HG03520 (cell line): ENCODE measurements around the gene LRCH2.
"Not testable (repeated sequence)": the region's sequence is repeated elsewhere in the genome, so short reads cannot be mapped to it uniquely, and the experiment has no call there.

ENCODE experiments used
- ATAC-seq: cut with Tn5 transposase; IDR thresholded peaks from one replicate; pipeline ENCODE4 v1.9.1; 2021; ENCODE audit warnings: mild to moderate bottlenecking, moderate library complexity; ENCODE audit not compliant: unreplicated experiment

The LRCH2 gene

GRCh38 chrX:115233497-115234455 is at the start of gene LRCH2:
LRCH2 (minus strand) TSS chrX:115234096; CDS start chrX:115234041, 55 bp downstream.
- no peak for ATAC-seq

- ATAC-seq: no peak
Observed at GRCh38 chrX:115269051-115269683, 35.3 kb upstream of the LRCH2 start.

- ATAC-seq: no peak
Observed at GRCh38 chrX:115268421-115268820, 34.5 kb upstream of the LRCH2 start.

- ATAC-seq: no peak
Observed at GRCh38 chrX:115266300-115266699, 32.4 kb upstream of the LRCH2 start.

- no peak for ATAC-seq
Observed at GRCh38 chrX:115264009-115264408, 30.1 kb upstream of the LRCH2 start.

GRCh38 chrX:115261148-115261547 is 27.3 kb upstream of the LRCH2 start:
- no peak for ATAC-seq

GRCh38 chrX:115260330-115260729 is 26.4 kb upstream of the LRCH2 start:
- no peak for ATAC-seq

- no peak for ATAC-seq
Observed at GRCh38 chrX:115259238-115259875, 25.5 kb upstream of the LRCH2 start.

GRCh38 chrX:115257711-115258110 is 23.8 kb upstream of the LRCH2 start:
- ATAC-seq: no peak

- no peak for ATAC-seq
Observed at GRCh38 chrX:115255003-115255402, 21.1 kb upstream of the LRCH2 start.

- peak; percentile 75 for ATAC-seq
Observed at GRCh38 chrX:115251458-115252233, 17.8 kb upstream of the LRCH2 start.

- no peak for ATAC-seq
Observed at GRCh38 chrX:115237056-115237455, 3.2 kb upstream of the LRCH2 start.

- ATAC-seq: no peak
Observed at GRCh38 chrX:115236560-115236959, 2.7 kb upstream of the LRCH2 start.

- no peak for ATAC-seq
Observed at GRCh38 chrX:115234461-115234860, 565 bp upstream of the LRCH2 start.

GRCh38 chrX:115232933-115233496 is 881 bp downstream of the LRCH2 start:
- ATAC-seq: no peak

- ATAC-seq: no peak
Observed at GRCh38 chrX:115229337-115230003, 4.4 kb downstream of the LRCH2 start.

GRCh38 chrX:115226929-115227328 is 7.0 kb downstream of the LRCH2 start:
- no peak for ATAC-seq

GRCh38 chrX:115217346-115217745 is 16.6 kb downstream of the LRCH2 start:
- not testable (repeated sequence) for ATAC-seq

- no peak for ATAC-seq
Observed at GRCh38 chrX:115214605-115215004, 19.3 kb downstream of the LRCH2 start.

GRCh38 chrX:115214151-115214550 is 19.7 kb downstream of the LRCH2 start:
- ATAC-seq: no peak
